IPS-15b (cell line): ENCODE results near the gene KRTAP9-3.
"Not testable (repeated sequence)": the region's sequence is repeated elsewhere in the genome, so short reads cannot be mapped to it uniquely, and the experiment has no call there.

Experiments used
- H3K27me3 ChIP-seq: one replicate; pipeline ENCODE4 v1.6.1; 2013; ENCODE audit warnings: low read length; ENCODE audit not compliant: control insufficient read depth, insufficient read depth
- H3K36me3 ChIP-seq: one replicate; pipeline ENCODE4 v1.6.1; 2013; ENCODE audit warnings: low read length; ENCODE audit not compliant: control insufficient read depth, insufficient read depth
- H3K4me1 ChIP-seq: one replicate; pipeline ENCODE4 v1.6.1; 2013; ENCODE audit warnings: mild to moderate bottlenecking, low read length; ENCODE audit not compliant: control insufficient read depth, insufficient read depth
- H3K4me3 ChIP-seq: one replicate; pipeline ENCODE4 v1.5.1; 2013; ENCODE audit warnings: low read depth, low read length
- H3K9ac ChIP-seq: one replicate; pipeline ENCODE4 v1.6.1; 2013; ENCODE audit warnings: low read depth, mild to moderate bottlenecking, low read length
- H3K9me3 ChIP-seq: one replicate; pipeline ENCODE4 v1.6.1; 2013; ENCODE audit warnings: mild to moderate bottlenecking, low read length; ENCODE audit not compliant: control insufficient read depth, insufficient read depth

Gene KRTAP9-3

DNA sequence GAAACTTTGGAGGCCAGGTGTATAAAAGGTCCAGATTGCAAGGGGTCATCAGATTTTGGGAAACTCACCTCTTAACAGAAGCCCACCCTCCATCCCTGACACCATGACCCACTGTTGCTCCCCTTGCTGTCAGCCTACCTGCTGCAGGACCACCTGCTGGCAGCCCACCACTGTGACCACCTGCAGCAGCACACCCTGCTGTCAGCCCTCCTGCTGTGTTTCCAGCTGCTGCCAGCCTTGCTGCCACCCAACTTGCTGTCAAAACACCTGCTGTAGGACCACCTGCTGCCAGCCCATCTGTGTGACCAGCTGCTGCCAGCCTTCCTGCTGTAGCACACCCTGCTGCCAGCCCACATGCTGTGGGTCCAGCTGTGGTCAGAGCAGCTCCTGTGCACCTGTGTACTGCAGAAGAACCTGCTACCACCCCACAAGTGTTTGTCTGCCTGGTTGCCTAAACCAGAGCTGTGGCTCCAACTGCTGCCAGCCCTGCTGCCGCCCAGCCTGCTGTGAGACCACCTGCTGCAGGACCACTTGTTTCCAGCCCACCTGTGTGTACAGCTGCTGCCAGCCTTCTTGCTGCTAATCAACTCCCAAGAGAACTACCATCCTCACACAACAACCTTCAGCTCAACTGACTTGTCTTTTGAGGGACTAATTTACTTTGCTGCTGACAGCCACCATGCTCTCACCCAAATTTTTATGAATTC lies at the start of gene KRTAP9-3:
TSS of gene KRTAP9-3 (plus strand) at position 51 of the 707 bp plus-strand sequence. CDS start at position 104, 53 bp downstream.
- not testable (repeated sequence) for H3K4me1 ChIP-seq, H3K27me3 ChIP-seq, H3K9me3 ChIP-seq, H3K9ac ChIP-seq, H3K4me3 ChIP-seq, H3K36me3 ChIP-seq

DNA sequence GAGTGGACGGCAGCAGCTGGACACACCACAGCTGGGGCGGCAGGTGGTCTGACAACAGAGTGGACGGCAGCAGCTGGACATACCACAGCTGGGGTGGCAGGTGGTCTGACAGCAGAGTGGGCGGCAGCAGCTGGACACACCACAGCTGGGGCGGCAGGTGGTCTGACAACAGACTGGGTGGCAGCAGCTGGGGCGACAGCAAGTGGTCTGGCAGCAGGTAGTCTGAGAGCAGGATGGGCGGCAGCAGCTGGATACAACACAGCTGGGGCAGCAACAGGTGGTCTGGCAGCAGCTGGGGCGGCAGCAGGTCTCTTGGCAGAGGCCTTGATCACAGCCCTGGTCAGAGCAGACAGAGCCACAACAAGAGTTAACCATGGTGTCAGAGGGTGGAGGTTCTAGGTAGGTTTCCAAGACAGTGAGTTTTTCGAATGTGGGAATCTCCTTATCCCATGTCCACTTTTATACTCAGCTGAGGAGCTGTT lies 47.7 kb upstream of the KRTAP9-3 start, which contains the start of gene KRTAP4-1:
TSS of gene KRTAP4-1 (minus strand) at position 432 of the 482 bp plus-strand sequence. CDS start at position 375, 57 bp downstream.
- Histone ChIP-seq H3K4me1 (no peaks in the 10 kb centered on the region), H3K9me3 (no peaks in the 10 kb centered on the region), H3K27me3 (no peaks in the 10 kb centered on the region), H3K4me3 (no peak within 1 kb of the TSS), H3K9ac (no peak within 1 kb of the TSS), H3K36me3 (no peaks in the 10 kb centered on the region)

DNA sequence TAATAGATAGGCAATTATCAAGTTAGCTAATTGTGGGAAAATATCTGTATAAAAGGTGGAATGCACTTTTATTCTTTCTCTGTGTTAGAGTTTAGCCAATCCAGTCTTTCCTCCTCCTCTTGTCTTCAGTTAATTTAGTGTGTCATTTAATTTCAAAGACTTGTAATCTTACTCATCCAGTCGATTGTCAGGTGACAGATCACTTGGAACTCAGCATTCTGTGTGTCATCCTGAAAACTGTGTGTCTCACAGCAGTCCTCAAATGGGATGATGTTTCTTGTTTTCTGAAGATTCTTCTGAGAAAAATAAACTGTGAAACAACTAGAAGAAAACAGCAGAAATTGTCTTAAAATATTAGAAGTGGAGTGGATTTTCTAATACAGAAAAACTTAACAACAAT lies 47.2 kb upstream of the KRTAP9-3 start:
- Histone ChIP-seq H3K4me1 (no peaks in the 10 kb centered on the region), H3K27me3 (no peaks in the 10 kb centered on the region), H3K36me3 (no peaks in the 10 kb centered on the region), H3K4me3 (no peak overlapping the region), H3K9ac (no peak overlapping the region), H3K9me3 (no peaks in the 10 kb centered on the region)

GRCh38 chr17:41186872-41187271 lies 45.4 kb upstream of the KRTAP9-3 start:
- Histone ChIP-seq H3K27me3 (no peaks in the 10 kb centered on the region), H3K9ac (no peak overlapping the region), H3K9me3 (no peaks in the 10 kb centered on the region), H3K4me3 (no peak overlapping the region), H3K4me1 (no peaks in the 10 kb centered on the region), H3K36me3 (no peaks in the 10 kb centered on the region)

GRCh38 chr17:41189837-41190318 lies 42.4 kb upstream of the KRTAP9-3 start, which contains the start of gene KRTAP9-1:
Gene KRTAP9-1, plus strand, starts transcription at chr17:41189887. Its CDS starts 0 bp downstream, at chr17:41189887.
- not testable (repeated sequence) for H3K27me3 ChIP-seq, H3K9me3 ChIP-seq, H3K9ac ChIP-seq, H3K36me3 ChIP-seq, H3K4me3 ChIP-seq, H3K4me1 ChIP-seq

GRCh38 chr17:41190328-41190727 lies 41.9 kb upstream of the KRTAP9-3 start:
- Histone ChIP-seq H3K27me3 (no peaks in the 10 kb centered on the region), H3K36me3 (no peaks in the 10 kb centered on the region), H3K4me3 (no peak overlapping the region), H3K9me3 (no peaks in the 10 kb centered on the region), H3K4me1 (no peaks in the 10 kb centered on the region), H3K9ac (no peak overlapping the region)

DNA sequence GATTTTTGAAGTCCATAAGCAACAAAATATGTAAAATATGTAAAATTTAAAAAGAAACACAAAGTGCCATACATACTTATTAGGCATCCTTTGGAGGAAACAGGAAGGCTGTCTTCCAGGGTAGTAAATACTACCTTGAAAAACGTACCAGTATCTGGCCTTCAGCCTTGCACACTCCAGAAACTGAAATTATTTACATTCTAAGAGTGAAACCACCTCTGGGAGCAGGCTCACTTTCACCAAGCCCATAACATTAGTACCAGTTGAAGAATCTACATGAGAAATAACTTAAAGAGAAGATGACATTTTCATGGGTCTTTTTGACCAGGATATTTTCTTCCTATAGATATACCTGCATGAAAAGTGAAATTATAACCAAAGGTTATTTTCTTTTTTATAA lies 36.2 kb upstream of the KRTAP9-3 start:
- no peak overlapping the region for H3K9ac ChIP-seq
- H3K27me3 ChIP-seq, result no peaks in the 10 kb centered on the region

GRCh38 chr17:41199421-41200078 lies 32.7 kb upstream of the KRTAP9-3 start:
- Histone ChIP-seq H3K9me3 (no peaks in the 10 kb centered on the region), H3K36me3 (no peaks in the 10 kb centered on the region), H3K27me3 (no peaks in the 10 kb centered on the region), H3K4me1 (no peaks in the 10 kb centered on the region), H3K9ac (no peak overlapping the region), H3K4me3 (no peak overlapping the region)

More for the DNA sequence above, 36.2 kb upstream of the KRTAP9-3 start:
- H3K9me3 ChIP-seq, result no peaks in the 10 kb centered on the region
- no peaks in the 10 kb centered on the region for H3K36me3 ChIP-seq
- no peaks in the 10 kb centered on the region for H3K4me1 ChIP-seq
- no peak overlapping the region for H3K4me3 ChIP-seq

DNA sequence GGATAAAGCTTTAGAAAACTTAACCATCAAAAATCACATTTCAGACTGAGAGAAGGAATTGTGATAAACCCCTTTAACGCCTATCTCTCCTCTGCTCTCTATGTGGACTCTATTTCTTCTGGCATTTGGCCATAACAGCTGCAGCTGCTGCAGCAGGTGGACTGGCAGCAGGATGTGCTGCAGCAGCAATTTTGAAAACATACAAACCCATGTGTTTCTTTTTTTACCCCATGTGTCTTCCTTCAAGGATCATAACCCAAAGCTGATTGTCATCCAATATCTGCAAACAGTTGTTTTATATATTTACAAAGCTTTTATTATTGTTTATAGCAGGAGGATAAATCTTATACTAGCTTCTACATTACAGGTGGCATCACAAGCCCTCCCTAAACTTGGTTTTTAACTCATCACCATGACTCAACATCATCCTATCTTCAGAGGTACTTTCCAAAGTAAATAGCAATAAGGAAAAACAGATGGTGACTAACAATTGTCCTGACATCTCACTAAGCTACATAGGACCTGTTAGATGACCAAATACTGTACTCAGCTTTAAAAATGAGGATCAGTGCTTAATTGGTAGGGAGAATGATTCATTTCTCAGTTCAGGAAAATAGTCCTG lies 20.3 kb upstream of the KRTAP9-3 start:
- Histone ChIP-seq H3K9me3 (peaks cover 5% of the 10 kb centered on the region), H3K36me3 (no peaks in the 10 kb centered on the region), H3K4me1 (no peaks in the 10 kb centered on the region), H3K9ac (no peak overlapping the region), H3K4me3 (no peak overlapping the region), H3K27me3 (no peaks in the 10 kb centered on the region)

- Histone ChIP-seq H3K4me3 (no peak overlapping the region), H3K9ac (no peak overlapping the region), H3K4me1 (no peaks in the 10 kb centered on the region), H3K36me3 (no peaks in the 10 kb centered on the region), H3K27me3 (no peaks in the 10 kb centered on the region), H3K9me3 (no peaks in the 10 kb centered on the region)
Observed at GRCh38 chr17:41212524-41213169, 19.6 kb upstream of the KRTAP9-3 start.

DNA sequence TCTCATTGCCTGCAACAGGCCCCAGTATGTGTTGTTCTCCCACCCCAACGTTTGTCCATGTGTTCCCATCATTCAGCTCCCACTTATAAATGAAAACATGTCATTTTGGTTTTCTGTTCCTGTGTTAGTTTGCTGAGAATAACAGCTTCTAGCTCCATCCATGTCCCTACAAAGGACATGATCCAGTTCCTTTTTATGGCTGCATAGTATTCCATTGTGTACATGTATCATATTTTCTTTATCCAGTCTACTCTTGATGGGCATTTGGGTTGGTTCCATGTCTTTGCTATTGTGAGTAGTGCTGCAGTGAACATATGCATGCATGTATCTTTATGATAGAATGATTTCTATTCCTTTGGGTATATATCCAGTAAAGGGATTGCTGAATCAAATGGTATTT lies 16.6 kb upstream of the KRTAP9-3 start:
- no peaks in the 10 kb centered on the region for H3K4me1 ChIP-seq
- H3K4me3 ChIP-seq, result no peak overlapping the region
- H3K36me3 ChIP-seq, result no peaks in the 10 kb centered on the region
- no peak overlapping the region for H3K9ac ChIP-seq
- no peaks in the 10 kb centered on the region for H3K9me3 ChIP-seq
- no peaks in the 10 kb centered on the region for H3K27me3 ChIP-seq
